ENCODE data around the gene MAD1L1. TPM values are rescaled to one million over a fixed set of nuclear protein-coding genes. Genes with fewer than 3 reads are reported as not detected.

Gene MAD1L1
- total RNA-seq, 4 donors from 2014 or later, result 21.0 to 49.7 (median 29.8) TPM

GRCh38 chr7:1920881-1921280 is 311.9 kb downstream of the MAD1L1 start:
- no peak for TF ChIP-seq CTCF (IDR thresholded peaks at IDR 0.05; ENCODE audit: low read depth)

GRCh38 chr7:1920266-1920681 is 312.5 kb downstream of the MAD1L1 start:
- TF ChIP-seq CTCF (IDR thresholded peaks at IDR 0.05; ENCODE audit: low read depth), result no peak

- no peak for TF ChIP-seq CTCF (IDR thresholded peaks at IDR 0.05; ENCODE audit: low read depth)
Observed at GRCh38 chr7:1919539-1920265, 313.0 kb downstream of the MAD1L1 start.

- TF ChIP-seq CTCF (IDR thresholded peaks at IDR 0.05; ENCODE audit: low read depth), result no peak
Observed at GRCh38 chr7:1918881-1919525, 313.7 kb downstream of the MAD1L1 start.

GRCh38 chr7:1918063-1918645 is 314.6 kb downstream of the MAD1L1 start:
- no peak for TF ChIP-seq CTCF (IDR thresholded peaks at IDR 0.05; ENCODE audit: low read depth)

- TF ChIP-seq CTCF (IDR thresholded peaks at IDR 0.05; ENCODE audit: low read depth), result no peak
Observed at GRCh38 chr7:1917221-1918062, 315.3 kb downstream of the MAD1L1 start.
